ENCODE data around the gene PPP1CC. TPM values are rescaled to one million over a fixed set of nuclear protein-coding genes. Genes with fewer than 3 reads are reported as not detected.

PPP1CC gene
- 62.0 and 74.3 TPM in 2 replicates for polyA plus RNA-seq (2012; rRNA removed)
- 90.5 and 111 TPM in 2 replicates for polyA plus RNA-seq (2012; cell fraction: cytosol; rRNA removed)
- polyA plus RNA-seq (2012; cell fraction: nucleus; rRNA removed) = 34.3 and 68.3 TPM in 2 replicates

GRCh38 chr12:110742718-110743570 is at the start of gene PPP1CC:
Gene PPP1CC, minus strand, starts transcription at chr12:110742891. Its CDS starts 184 bp downstream, at chr12:110742707.
- POLR2A ChIA-PET = interaction anchor here (0.6 to 2.0 kb wide), 2 partner anchors 103 to 129 kb away, joined by 4 to 8 read pairs; partner anchors contain the start of gene TCTN1
- Histone ChIP-seq H3F3A (replicated peaks; ENCODE audit: insufficient read depth) (peaks cover 20% of the 10 kb centered on the region), H3K9me2 (no peaks in the 10 kb centered on the region), H3K9ac (peak within 1 kb of the TSS; percentile 91), H3K4me1 (ENCODE audit: control insufficient read depth in 1 of 2, insufficient read depth in 2 of 2, low read depth in 1 of 2, low read length in 1 of 2) (peaks cover 21 to 29% of the 10 kb centered on the region in 2 experiments), H3K9me3 (no peaks in the 10 kb centered on the region), H3K27ac (ENCODE audit: low read depth in 2 of 2, low read length in 1 of 2) (peak within 1 kb of the TSS; percentile 75 to 85), H3K4me2 (peak within 1 kb of the TSS; percentile 94), H4K20me1 (ENCODE audit: insufficient read depth) (peaks cover 43% of the 10 kb centered on the region), H2AFZ (ENCODE audit: low read depth) (peak within 1 kb of the TSS; percentile 99), H3K4me3 (ENCODE audit: low read depth in 2 of 2, low read length in 1 of 2) (peak within 1 kb of the TSS; percentile 71 to 79), H3K79me2 (ENCODE audit: insufficient read depth) (peaks cover 48% of the 10 kb centered on the region), H3K27me3 (ENCODE audit: insufficient read depth) (no peaks in the 10 kb centered on the region), H3K36me3 (replicated peaks in 1 of 2; ENCODE audit: control insufficient read depth in 1 of 2, insufficient read depth in 2 of 2, low read length in 1 of 2) (peaks cover 0 to 8% of the 10 kb centered on the region in 2 experiments)
- CTCF ChIA-PET = interaction anchor here (1.3 to 4.6 kb wide), 2 partner anchors 83 to 145 kb away, joined by 7 to 15 read pairs; no protein-coding TSS in a partner anchor
- DNase-seq = peak; percentile 98
- 1% methylated on average over 36 of the region's 63 CpGs for WGBS (ENCODE audit: low lambda C conversion rate)
- peak; percentile 80; the same call in 1 of the 2 replicates for TF ChIP-seq ZBTB33 (IDR thresholded peaks at IDR 0.05; ENCODE audit: borderline replicate concordance, low read depth)
- peak; percentile 94 for TF ChIP-seq YY1 (IDR thresholded peaks at IDR 0.05; ENCODE audit: low read depth)
- no peak for TF ChIP-seq FOXM1 (IDR thresholded peaks at IDR 0.05; ENCODE audit: low read depth)
- TF ChIP-seq CHD2 (IDR thresholded peaks at IDR 0.05; ENCODE audit: low read length, partially characterized antibody) = peak; percentile 98
- no peak; the same call in none of the 2 replicates for TF ChIP-seq MXI1 (IDR thresholded peaks at IDR 0.05; ENCODE audit: low read depth, low read length)
- TF ChIP-seq POLR2AphosphoS5 (IDR thresholded peaks at IDR 0.05; ENCODE audit: low read depth, low read length) = peak; percentile 91
- peak; percentile 60; the same call in 1 of the 2 replicates for TF ChIP-seq SIN3A (IDR thresholded peaks at IDR 0.05; ENCODE audit: borderline replicate concordance, low read depth, low read length)
- peak; percentile 69 for TF ChIP-seq MAX (IDR thresholded peaks at IDR 0.05; ENCODE audit: low read depth)
- TF ChIP-seq SMC3 (IDR thresholded peaks at IDR 0.05; ENCODE audit: low read depth, low read length) = no peak
- TF ChIP-seq FOSL2 (IDR thresholded peaks at IDR 0.05; ENCODE audit: borderline replicate concordance, low read depth) = no peak
- no peak for TF ChIP-seq USF1 (IDR thresholded peaks at IDR 0.05; ENCODE audit: borderline replicate concordance, low read depth)
- peak; percentile 49; the same call in 1 of the 2 replicates for TF ChIP-seq ELF1 (IDR thresholded peaks at IDR 0.05)
- no peak for TF ChIP-seq EZH2phosphoT487 (IDR thresholded peaks at IDR 0.05; ENCODE audit: borderline replicate concordance, low read depth)
- peak; percentile 72 for TF ChIP-seq PBX3 (IDR thresholded peaks at IDR 0.05)
- no peak for TF ChIP-seq JUND (IDR thresholded peaks at IDR 0.05)
- TF ChIP-seq NFIC (IDR thresholded peaks at IDR 0.05; ENCODE audit: borderline replicate concordance) = no peak
- peak; percentile 88 for TF ChIP-seq TAF1 (IDR thresholded peaks at IDR 0.05; ENCODE audit: borderline replicate concordance, low read depth, low read length)
- TF ChIP-seq NRF1 (IDR thresholded peaks at IDR 0.05; ENCODE audit: low read depth, low read length) = no peak
- TF ChIP-seq EP300 (IDR thresholded peaks at IDR 0.05; ENCODE audit: borderline replicate concordance in 1 of 2, low read depth in 1 of 2, low read length in 1 of 2) = no peak; a peak in 1 of 4 replicates
- TF ChIP-seq IRF3 (IDR thresholded peaks at IDR 0.05; ENCODE audit: low read depth, low read length) = no peak
- no peak for TF ChIP-seq RCOR1 (IDR thresholded peaks at IDR 0.05; ENCODE audit: low read length)
- TF ChIP-seq RFX5 (IDR thresholded peaks at IDR 0.05; ENCODE audit: low read length) = no peak
- no peak for TF ChIP-seq FOXJ3 (CRISPR knock-in tag; IDR thresholded peaks at IDR 0.05)
- TF ChIP-seq GATA2 (CRISPR knock-in tag; IDR thresholded peaks at IDR 0.05) = peak; percentile 5; the same call in 1 of the 2 replicates

Data from SK-N-SH (cell line).